Effector memory CD4-positive, alpha-beta T cell (primary cell): Measurements from ENCODE around the gene RBSN.
A peak's percentile ranks its signal among the peaks of the same experiment; 100 is the strongest.

Experiments
- DNase-seq, 3 donors: peaks; one replicate each; pipeline ENCODE4 v3.0.0-alpha.2; 2020
- H3K27ac ChIP-seq: 2 replicates; pipeline ENCODE4 v1.7.0; 2013; ENCODE audit warnings: mild to moderate bottlenecking, low read length, moderate library complexity; ENCODE audit not compliant: insufficient read depth, poor library complexity, severe bottlenecking
- H3K27me3 ChIP-seq: replicated peaks from 2 replicates; pipeline ENCODE4 v1.7.0; 2013; ENCODE audit warnings: mild to moderate bottlenecking, low read length; ENCODE audit not compliant: insufficient read depth, control insufficient read depth, poor library complexity, severe bottlenecking
- H3K36me3 ChIP-seq: 2 replicates; pipeline ENCODE4 v1.7.0; 2013; ENCODE audit warnings: mild to moderate bottlenecking, low read length, moderate library complexity; ENCODE audit not compliant: control insufficient read depth, insufficient read depth
- H3K4me1 ChIP-seq: 2 replicates; pipeline ENCODE4 v1.7.0; 2013; ENCODE audit warnings: low read length, mild to moderate bottlenecking; ENCODE audit not compliant: control insufficient read depth, insufficient read depth, poor library complexity, severe bottlenecking
- H3K4me3 ChIP-seq: 2 replicates; pipeline ENCODE4 v1.7.0; 2013; ENCODE audit warnings: low read length, low read depth, mild to moderate bottlenecking; ENCODE audit not compliant: insufficient read depth, poor library complexity, severe bottlenecking
- H3K9me3 ChIP-seq: 2 replicates; pipeline ENCODE4 v1.7.0; 2013; ENCODE audit warnings: mild to moderate bottlenecking, low read length, moderate library complexity; ENCODE audit not compliant: control insufficient read depth

RBSN gene

DNA sequence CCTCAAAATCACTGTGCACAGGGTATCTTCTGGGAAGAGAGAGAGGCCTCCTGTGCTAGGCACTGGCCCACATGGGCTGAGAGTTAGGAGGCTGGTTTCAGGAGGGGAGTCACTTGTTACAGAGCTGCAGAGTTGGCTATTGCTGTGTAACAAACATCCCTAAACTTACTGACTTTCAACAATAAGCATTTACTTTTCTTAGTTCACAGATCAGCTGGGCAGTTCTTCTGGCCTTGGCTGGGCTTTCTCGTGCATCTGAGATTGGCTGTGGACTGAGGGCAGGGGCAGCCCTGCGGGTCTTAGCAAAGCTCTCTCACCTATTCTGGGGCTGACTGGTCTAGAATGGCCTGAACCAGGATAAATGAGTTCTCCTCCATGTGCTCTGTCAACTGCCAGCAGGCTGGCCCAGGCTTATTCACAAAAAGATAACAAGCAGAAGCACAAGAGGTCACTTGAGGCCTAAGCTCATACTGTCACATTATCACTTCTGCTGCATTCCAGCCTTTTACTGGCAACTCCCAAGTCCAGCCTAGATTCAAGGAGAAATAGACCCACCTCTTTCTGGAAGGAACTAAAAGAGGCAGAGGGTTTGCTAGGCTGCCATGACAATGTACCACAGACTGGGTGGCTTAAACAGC lies 17.2 kb upstream of the RBSN start:
- H3K4me3 ChIP-seq: no peak overlapping the region
- DNase-seq: no peak
- H3K27ac ChIP-seq: no peak overlapping the region
- H3K9me3 ChIP-seq: no peaks in the 10 kb centered on the region
- no peaks in the 10 kb centered on the region for H3K36me3 ChIP-seq
- no peaks in the 10 kb centered on the region for H3K27me3 ChIP-seq
- no peaks in the 10 kb centered on the region for H3K4me1 ChIP-seq

DNA sequence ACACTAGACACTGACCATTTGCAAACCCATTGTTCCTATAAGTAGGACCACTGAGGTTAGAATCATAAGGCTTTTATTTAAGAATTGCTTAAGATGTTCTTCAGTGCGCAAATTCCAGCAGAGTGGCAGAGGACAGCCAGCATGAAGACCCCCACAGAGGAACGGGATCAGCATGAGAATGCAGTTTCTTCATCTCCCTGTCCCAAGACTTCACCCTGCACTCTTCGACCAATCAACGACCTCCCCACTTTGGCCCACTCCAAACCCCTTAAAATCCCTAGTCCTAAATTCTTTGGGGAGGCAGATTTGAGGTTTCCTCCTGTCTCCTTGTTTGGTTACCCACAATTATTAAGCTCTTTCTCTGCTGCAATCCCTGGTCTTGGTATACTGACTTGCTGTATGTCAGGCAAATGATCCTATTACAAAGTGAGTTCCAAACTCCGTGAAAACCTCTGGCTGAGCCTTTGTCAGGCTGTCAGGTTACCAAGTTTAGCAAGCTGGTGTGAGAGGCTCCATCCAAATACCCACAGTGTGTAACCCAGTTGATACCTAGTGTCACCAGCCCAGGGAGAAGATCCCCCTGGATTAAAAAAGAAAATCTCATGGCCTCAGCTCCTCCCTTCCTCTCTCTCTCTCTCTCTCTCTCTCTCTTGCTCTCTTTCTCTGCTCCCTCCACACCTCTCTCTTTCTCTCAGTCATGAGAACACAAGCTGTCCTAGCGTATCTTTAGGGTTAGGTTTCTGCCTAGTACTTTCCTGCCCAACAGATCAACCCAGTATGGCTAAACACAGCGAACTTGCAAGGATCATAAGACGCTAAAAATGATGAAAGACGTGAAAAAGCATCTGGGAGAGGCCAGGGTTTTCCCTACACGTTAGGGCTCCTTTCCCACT lies 15.8 kb upstream of the RBSN start:
- Histone ChIP-seq H3K27me3 (no peaks in the 10 kb centered on the region), H3K36me3 (no peaks in the 10 kb centered on the region), H3K9me3 (no peaks in the 10 kb centered on the region), H3K4me1 (no peaks in the 10 kb centered on the region), H3K4me3 (no peak overlapping the region), H3K27ac (no peak overlapping the region)
- DNase-seq: no peak

DNA sequence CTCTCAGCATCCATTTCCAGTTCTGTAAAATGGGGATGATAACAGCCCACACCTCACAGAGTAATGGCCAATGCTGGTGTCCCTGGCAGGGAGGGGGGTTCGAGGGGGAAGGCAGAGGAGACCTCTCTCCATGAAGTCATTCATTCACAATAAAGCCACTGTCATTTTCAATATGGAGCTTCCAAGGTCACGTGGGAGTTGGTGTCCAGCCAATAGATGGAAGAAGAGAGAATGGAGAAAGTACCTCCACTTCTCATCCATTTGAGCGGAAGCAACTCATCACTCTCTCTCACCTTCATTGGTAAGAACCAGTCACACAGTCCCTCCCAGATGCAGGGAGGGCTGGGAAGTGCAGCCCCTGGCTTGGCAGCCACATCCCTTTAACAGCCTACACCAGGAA lies 14.9 kb upstream of the RBSN start:
- no peaks in the 10 kb centered on the region for H3K9me3 ChIP-seq
- no peak overlapping the region for H3K27ac ChIP-seq
- no peak overlapping the region for H3K4me3 ChIP-seq
- no peaks in the 10 kb centered on the region for H3K27me3 ChIP-seq
- H3K4me1 ChIP-seq: no peaks in the 10 kb centered on the region
- DNase-seq: no peak
- no peaks in the 10 kb centered on the region for H3K36me3 ChIP-seq

DNA sequence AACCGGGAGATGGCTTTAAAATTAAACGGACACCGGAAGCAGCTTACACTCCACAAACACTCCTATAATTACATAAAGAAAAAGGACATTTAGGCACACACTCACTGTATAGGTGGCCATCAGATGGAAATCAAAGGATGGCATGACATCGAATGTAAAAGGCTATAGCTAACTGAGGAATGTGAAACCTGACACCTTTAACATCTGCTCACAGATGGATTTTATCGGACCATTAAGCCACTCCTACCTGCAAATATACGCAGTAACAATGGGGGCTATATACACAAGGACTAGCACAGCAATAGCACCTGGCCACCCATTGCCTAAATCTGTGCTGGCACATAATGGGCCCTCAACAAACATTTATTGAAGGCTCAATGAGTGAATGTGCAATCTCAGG lies 14.5 kb upstream of the RBSN start:
- H3K36me3 ChIP-seq: no peaks in the 10 kb centered on the region
- no peaks in the 10 kb centered on the region for H3K27me3 ChIP-seq
- no peaks in the 10 kb centered on the region for H3K9me3 ChIP-seq
- no peak for DNase-seq
- no peaks in the 10 kb centered on the region for H3K4me1 ChIP-seq
- H3K4me3 ChIP-seq: no peak overlapping the region
- no peak overlapping the region for H3K27ac ChIP-seq

DNA sequence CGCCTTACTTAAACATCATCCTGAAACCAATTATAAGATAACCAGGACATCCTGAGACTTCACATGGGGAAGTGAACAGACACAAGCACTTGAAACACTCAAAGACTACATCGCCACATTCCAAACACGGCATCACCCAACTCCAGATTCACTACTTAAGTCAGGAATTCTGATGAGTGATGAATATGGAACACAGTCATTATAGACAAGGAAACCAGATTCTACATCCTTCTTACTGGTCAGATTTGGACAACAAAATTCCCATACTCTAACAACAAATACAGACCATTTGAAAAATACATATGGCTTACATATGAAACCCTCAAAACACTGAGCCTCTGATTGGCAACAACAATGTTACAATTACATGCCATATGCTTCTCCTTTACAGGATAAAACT lies 13.1 kb upstream of the RBSN start:
- no peak overlapping the region for H3K27ac ChIP-seq
- H3K9me3 ChIP-seq: no peaks in the 10 kb centered on the region
- H3K4me3 ChIP-seq: no peak overlapping the region
- no peaks in the 10 kb centered on the region for H3K27me3 ChIP-seq
- no peaks in the 10 kb centered on the region for H3K4me1 ChIP-seq
- H3K36me3 ChIP-seq: no peaks in the 10 kb centered on the region
- DNase-seq: no peak

DNA sequence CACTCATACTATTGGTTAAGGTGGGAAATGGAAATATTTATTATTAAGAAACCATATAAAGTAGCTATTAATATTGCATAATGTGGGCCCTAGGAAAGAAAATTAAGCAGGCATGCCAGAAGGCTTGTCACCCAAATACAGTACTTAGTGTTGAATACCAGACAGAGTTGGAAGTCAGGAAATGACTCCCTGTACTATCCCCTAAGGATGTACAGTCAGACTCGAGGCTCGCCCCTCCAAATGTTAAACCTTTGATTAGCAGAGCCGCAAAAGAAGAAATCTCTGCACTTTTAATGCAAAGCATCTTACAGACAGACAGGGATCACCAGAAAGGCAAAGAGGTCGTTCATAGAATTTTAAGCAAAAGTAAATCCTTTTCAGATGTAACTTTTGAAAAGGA lies 11.3 kb upstream of the RBSN start:
- H3K27me3 ChIP-seq: no peaks in the 10 kb centered on the region
- no peaks in the 10 kb centered on the region for H3K9me3 ChIP-seq
- no peaks in the 10 kb centered on the region for H3K36me3 ChIP-seq
- no peak for DNase-seq
- no peaks in the 10 kb centered on the region for H3K4me1 ChIP-seq
- no peak overlapping the region for H3K27ac ChIP-seq
- H3K4me3 ChIP-seq: no peak overlapping the region

DNA sequence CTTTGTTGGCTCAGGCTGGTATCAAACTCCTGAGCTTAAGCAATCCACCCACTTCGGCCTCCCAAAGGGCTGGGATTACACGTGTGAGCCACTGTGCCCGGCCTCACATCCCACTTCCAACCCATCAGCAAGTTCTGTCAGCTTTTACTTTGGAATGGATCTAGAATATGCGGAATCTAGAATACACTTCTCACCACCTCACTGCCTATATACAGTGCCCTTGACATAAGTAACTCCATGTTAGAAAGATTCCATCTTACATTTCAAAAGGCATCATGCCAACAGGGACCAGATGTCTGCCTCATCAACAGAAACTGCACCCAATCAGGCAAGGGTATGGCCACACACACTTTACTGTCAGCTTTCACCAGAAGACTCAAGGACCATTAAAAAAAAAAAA lies 9.9 kb upstream of the RBSN start:
- Histone ChIP-seq H3K9me3 (no peaks in the 10 kb centered on the region), H3K4me3 (no peak overlapping the region), H3K4me1 (no peaks in the 10 kb centered on the region), H3K27ac (no peak overlapping the region), H3K27me3 (no peaks in the 10 kb centered on the region), H3K36me3 (no peaks in the 10 kb centered on the region)
- DNase-seq: no peak

DNA sequence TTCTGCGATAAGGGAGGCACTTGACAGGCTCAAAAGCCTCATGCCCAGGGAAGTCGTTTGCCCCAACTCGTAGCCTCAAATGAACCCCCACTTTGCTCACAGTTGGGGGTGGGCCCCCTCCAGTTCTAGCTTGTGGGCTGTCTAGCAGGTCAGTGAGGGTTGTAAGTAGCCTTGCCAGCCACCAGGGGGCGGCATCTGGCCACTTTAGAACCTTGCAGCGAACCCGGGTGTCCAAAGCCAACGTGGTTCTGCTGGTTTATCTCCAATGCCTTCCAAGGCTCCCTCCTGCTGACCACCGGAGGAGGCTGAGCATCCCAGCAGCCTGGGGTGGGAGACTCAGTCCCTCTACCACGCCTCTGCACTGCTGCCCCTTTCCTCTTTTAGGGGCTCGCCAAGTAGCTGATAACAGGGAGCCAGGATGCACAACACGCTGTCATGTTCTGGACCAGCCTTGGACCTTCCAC lies 9.2 kb upstream of the RBSN start:
- Histone ChIP-seq H3K9me3 (no peaks in the 10 kb centered on the region), H3K36me3 (no peaks in the 10 kb centered on the region), H3K27ac (no peak overlapping the region), H3K4me1 (no peaks in the 10 kb centered on the region), H3K27me3 (no peaks in the 10 kb centered on the region), H3K4me3 (no peak overlapping the region)
- DNase-seq: peak; percentile 43 to 64 (median 44)

DNA sequence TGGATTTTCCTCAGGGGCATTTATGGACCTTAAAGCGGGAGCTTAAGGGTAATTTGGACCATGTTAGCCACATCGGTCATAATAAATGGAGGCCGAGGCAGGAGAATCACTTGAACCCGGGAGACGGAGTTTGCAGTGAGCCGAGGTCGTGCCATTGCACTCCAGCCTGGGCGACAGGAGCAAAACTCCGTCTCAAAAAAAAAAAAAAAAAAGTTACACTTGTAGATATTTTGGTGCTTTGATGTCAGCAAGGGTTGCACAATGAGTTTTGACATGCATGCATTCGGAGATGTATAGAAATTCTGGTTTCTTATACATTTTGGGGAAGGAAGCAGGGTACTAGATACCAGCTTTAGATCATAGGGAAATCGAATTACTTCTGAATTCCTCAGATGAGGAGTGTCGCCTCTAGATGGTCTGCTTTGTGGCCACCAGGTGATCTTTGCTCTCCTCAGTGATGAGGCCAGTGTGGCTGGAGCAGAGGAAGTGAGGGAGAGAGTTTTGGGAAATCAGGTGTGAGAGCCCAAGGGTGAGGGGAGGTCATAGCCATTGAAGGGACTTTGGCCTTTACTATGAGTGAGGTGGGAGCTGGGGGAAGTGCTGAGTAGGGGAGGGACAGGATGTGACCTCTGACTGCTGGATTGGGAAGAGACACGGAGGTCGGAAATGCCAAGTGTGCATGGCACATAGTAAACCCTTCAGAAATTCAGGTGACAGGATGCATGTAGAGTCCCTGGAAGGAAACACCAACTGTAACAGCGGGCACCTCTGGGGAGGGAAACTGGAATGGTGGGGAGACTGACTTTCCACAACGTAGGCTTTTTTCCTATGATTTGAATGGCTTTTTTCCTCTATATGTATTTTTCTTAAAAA lies 8.4 kb upstream of the RBSN start:
- H3K4me1 ChIP-seq: no peaks in the 10 kb centered on the region
- H3K9me3 ChIP-seq: no peaks in the 10 kb centered on the region
- no peaks in the 10 kb centered on the region for H3K27me3 ChIP-seq
- H3K4me3 ChIP-seq: no peak overlapping the region
- H3K27ac ChIP-seq: no peak overlapping the region
- DNase-seq: no peak
- H3K36me3 ChIP-seq: no peaks in the 10 kb centered on the region
